Endometrial microvascular endothelial cells (primary cell): ENCODE results near the gene HORMAD2. TPM values are rescaled to one million over a fixed set of nuclear protein-coding genes. Genes with fewer than 3 reads are reported as not detected.

Experiments
- in situ Hi-C: cut with HindIII; loops from 2 replicates; pipeline ENCODE4 v1.10.0; 2017; ENCODE audit warnings: low sequenced_read_pairs, low pct_unique_long_range_greater_than_20kb; ENCODE audit errors: inconsistent ontology term
- total RNA-seq: library from RNA; depleted of rRNA; stranded (reverse); fragments of >200 nt; gene quantifications from one replicate; pipeline ENCODE4 v1.2.3, GENCODE V29; 2015; ENCODE audit errors: inconsistent ontology term

The HORMAD2 gene
- total RNA-seq, 1 donor from 2014 or later = not detected

- in situ Hi-C loops = no loop called here
These were observed 64.1 kb downstream of the HORMAD2 start for GRCh38 chr22:30144391-30144790.

DNA sequence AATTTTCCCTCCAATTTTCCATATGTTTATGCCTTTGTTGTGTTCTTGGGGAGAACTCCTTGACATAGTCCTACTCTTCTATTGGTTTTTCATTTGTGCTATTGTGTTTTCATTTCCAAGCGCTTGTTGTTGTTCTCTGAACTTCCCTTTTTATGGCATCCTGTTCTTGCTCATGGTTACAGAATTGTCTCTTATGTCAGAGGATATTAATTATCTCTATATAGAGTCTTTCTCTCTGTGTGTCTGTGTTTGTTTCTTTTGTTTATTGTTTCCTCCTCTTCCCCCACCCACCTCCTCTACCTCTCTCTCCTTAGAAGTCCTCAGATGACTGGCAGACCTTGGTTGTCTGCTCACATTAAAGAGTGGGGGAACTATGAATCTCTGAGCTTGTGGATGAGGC, 69.9 kb downstream of the HORMAD2 start:
- in situ Hi-C loops = no loop called here

- in situ Hi-C loops = no loop called here
These were observed 78.0 kb downstream of the HORMAD2 start for GRCh38 chr22:30158277-30158676.

DNA sequence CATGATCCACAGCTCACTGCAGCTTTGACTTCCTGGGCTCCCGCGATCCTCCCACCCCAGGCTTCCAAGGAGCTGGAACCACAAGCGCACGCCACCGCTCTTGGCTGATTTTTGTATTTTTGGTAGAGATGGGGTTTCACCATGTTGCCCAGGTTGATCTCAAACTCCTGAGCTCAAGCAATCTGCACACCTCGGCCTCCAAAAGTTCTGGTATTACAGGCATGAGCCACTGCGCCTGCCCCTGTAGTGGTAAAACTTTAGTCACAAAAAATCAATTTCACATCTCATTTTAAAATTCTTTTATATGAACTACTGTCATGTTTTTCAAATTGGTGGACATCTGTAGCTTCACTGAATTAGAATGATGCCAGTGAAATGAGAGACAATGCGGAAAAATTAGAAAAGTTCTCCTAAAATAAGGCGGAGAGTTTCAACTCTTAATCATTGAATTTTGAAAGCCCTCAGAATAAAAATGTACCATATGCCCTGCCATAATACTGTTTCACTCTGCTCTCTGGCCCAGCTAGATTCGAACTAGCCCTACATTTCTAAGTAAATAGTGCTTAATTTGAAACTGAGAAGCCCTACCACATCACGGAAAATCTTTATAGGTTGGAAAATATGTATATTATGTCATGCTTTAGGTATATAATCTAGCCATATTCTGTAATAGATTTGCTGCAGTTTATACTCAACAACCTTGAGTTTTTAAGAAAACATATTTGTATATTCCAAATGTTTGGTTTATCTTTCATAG, 78.7 kb downstream of the HORMAD2 start:
- in situ Hi-C loops = no loop called here

GRCh38 chr22:30159561-30160353, 79.5 kb downstream of the HORMAD2 start:
- in situ Hi-C loops = no loop called here

- in situ Hi-C loops = no loop called here
These were observed 80.8 kb downstream of the HORMAD2 start for GRCh38 chr22:30161051-30161469.

DNA sequence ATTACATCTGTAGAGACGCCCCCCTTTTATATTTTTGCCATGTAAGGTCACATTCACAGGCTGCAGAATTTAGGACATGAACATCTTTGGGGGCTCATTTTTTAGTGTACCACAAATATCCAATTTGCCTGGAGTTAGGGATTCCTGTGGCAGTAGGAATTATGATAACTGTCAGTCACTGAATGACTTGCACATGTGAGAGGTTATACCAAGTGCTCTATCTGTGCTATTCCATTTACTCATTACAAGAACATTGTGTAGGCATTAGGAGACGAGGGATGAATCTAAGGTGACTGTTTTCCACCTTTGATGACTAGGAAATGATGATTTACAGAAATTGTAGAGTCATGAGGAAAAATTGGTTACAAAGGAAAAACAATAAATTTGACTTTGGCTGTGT, 87.0 kb downstream of the HORMAD2 start:
- in situ Hi-C loops = no loop called here

- in situ Hi-C loops = no loop called here
These were observed 87.5 kb downstream of the HORMAD2 start for GRCh38 chr22:30167734-30168133.

DNA sequence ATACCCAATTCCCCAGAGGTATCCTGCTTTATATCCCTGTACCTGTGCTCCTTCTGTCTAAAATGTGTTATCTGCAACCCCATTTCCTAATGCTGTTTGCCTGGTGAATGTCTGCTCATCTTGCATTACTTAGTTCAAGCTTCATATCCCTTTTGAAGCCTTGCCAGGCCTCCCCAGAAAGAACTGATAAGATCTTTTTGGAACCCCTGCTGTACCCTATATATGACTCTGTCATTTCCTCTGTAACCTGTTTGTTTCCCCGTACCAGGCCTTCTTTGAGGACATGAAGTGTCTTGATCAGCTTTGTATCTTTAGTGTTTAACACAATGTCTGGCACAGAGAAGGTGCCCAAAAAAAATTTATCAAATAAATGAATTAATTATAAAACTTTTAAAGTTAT, 88.7 kb downstream of the HORMAD2 start:
- in situ Hi-C loops = no loop called here

DNA sequence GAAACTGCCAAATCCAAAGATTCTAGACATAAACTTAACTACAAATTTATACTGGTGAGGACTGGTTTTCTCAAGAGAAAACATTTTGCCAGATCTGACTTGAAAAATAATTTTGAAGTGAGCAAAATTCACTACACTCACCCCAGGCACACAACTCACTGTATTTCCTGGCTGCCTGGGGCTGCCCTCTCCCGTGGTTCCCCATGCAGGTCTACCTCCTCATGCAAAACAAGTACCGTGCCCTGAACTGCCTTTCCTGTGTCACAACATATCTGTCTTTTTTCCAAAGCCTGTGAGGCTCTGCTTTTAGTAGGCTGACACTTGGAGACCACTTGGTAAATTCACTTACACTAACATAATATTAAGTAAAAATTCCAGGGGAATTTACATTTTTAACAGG, 89.9 kb downstream of the HORMAD2 start:
- in situ Hi-C loops = no loop called here

DNA sequence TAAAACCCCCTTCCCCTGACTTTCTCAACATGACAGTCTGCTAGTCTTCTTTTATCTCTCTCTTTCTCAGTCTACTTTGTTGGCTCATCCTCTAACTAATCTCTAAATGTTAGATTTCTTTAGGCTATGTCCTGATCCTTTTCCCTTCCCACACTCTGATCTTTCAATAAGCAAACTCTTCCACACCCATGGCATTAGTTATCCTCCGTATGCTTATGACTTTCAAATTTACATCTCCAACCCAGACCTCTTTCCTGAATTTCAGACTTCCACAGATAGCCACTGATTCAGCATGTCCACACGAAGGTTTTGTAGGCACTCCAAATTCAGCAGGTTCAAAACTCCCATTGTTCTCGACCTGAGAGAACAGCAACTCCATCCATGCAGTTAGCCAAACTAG, 90.7 kb downstream of the HORMAD2 start:
- in situ Hi-C loops = no loop called here

- in situ Hi-C loops = no loop called here
These were observed 95.5 kb downstream of the HORMAD2 start for GRCh38 chr22:30175690-30176288.

DNA sequence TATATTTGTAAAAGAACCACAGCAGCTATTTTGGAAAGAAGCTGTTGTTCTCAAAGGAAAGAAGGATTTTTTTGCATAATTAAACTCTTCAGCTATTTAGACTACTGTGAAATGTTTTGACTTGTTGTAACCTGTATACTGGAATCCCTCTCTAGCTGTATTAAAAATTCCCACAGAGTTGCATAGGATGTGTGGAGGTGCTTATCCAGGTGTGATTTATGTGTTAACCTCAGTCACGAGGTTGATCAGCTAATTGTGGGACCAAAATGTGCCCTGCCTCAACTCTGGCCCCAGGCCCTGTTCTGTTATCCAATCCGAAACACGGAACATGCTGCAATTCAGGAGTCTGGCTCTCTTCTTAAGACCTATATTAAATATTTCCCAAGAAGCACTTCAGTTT, 96.2 kb downstream of the HORMAD2 start:
- in situ Hi-C loops = no loop called here

GRCh38 chr22:30178181-30179126, 98.2 kb downstream of the HORMAD2 start:
- in situ Hi-C loops = no loop called here

- in situ Hi-C loops = no loop called here
These were observed 100.4 kb downstream of the HORMAD2 start for GRCh38 chr22:30180616-30181015.

DNA sequence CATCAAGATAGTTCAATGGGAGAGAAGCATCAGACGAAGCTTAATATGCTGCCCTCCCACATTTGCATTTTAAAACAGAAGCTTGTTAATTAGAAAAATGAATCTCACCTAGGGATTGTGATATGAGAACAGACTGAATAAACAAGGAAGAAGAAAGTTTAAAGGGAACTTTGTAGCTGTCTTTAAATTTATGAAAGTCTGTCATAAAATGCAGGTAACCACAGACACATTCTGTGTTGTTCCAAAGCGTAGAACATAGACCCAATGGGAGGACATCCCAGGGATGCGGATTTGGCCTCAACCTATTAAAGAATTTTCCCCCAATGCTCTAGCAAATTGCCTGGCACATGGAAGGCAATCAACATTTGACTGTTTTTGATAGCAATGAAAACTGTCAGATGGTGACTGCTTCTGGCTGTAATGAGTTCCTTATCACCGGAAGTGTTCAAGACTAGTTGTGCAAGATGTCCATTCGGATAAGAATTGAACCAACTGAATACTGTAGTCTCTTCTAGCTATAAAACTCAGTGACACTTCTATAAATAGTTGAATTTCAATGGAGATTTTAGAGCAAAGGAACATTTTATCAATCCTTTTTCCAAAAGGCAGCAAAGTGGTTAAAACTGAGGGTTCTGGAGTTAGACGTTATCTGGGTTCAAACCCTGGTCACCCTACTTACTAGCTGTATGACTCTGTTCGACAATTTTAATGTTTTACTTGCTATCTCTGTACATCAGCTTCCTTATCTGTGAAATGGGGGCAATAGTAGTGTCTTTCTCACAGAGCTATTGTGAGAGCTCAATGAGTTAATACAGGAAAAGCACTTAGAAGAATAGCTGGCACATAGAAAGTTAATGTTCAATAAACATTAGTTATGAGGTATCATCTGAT, 101.4 kb downstream of the HORMAD2 start:
- in situ Hi-C loops = no loop called here

DNA sequence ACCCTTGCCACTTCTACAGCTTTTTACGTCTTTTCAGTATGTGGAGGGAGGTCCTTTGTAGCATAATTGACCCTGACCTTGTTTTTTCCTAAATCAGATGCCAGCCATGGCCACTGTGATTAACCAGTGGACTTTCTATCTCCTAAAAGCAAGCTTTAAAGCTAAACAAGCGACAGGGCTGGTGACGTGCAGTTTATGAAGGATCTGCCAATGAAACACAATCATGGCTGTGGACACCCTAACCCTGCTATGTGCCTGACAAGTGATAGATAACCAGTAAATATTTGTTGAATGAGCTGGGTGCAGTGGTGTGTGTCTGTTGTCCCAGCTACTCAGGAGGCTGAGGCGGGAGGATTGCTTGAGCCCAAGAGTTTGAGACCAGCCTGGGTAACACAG, 102.1 kb downstream of the HORMAD2 start:
- in situ Hi-C loops = no loop called here

DNA sequence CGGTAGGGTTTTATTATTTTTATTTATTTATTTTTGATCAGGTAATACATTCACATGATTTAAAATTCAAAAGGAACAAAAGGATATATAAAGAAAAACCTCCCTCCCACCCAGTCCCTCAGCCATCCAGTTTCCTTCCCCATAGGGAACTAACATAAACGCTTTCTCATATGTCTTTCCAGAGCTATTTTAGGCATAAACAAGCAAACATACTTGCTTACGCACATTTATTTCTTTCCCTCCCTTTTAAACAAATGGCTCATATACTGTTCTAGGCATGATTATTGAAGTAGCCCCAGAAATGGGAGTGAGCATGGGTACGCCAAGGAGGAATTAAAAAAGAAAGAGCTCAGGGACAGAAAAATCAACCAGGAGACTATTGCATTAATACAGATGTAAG, 102.6 kb downstream of the HORMAD2 start:
- in situ Hi-C loops = no loop called here
